Spleen (tissue), 7 donors: Measurements from ENCODE around the gene ITGA6.

Experiments
- CTCF ChIP-seq, 11 experiments: fragments of 200-600 bp in 7 of 11; fragments of 450-650 bp in 4 of 11; sonication (generic) in 4 of 11; IDR thresholded peaks in 8 of 11; conservative IDR thresholded peaks in 3 of 11; 1 replicate in 7 of 11; 2 replicates in 4 of 11; pipeline versions ENCODE4 v1.4.0 to v1.8.0; 2016 to 2021; ENCODE audit warnings: antibody characterized with exemption in 11 of 11, inconsistent platforms in 4 of 11, mild to moderate bottlenecking in 1 of 11
- POLR2A ChIP-seq, 3 donors: fragments of 450-650 bp; IDR thresholded peaks; one replicate each; pipeline ENCODE4 v1.5.1; 2017; ENCODE audit warnings: antibody characterized with exemption in 3 of 3, mild to moderate bottlenecking in 1 of 3
- POLR2AphosphoS5 ChIP-seq, 3 donors: sonication (generic); formaldehyde crosslinking; IDR thresholded peaks; one replicate each; pipeline ENCODE4 v1.5.1; 2017; ENCODE audit warnings: antibody characterized with exemption in 3 of 3
- donor health status: DM: no; HTN: no; CAD: no; lungs with moderate emphysema.
- donor health status: DM: no; HTN: no; CAD: no.
- donor health status: DM: no; HTN: no; CAD: no.

- no peak for TF ChIP-seq POLR2AphosphoS5 (IDR thresholded peaks at IDR 0.05)
- TF ChIP-seq CTCF (IDR thresholded peaks at IDR 0.05 in 8 of 11, conservative IDR thresholded peaks at IDR 0.05 in 3 of 11): no peak
- TF ChIP-seq POLR2A (IDR thresholded peaks at IDR 0.05): no peak
Observed at GRCh38 chr2:172408143-172408766, 19.1 kb upstream of the ITGA6 start.
